WTC11 (cell line): ENCODE measurements around the gene TBX3. TPM values are rescaled to one million over a fixed set of nuclear protein-coding genes. Genes with fewer than 3 reads are reported as not detected.

ENCODE experiments used
- ATAC-seq: fragments of 200-7000 bp; cut with Tn5 transposase; 2 replicates; pipeline ENCODE4 v1.10.0; 2021; ENCODE audit warnings: mild to moderate bottlenecking, moderate library complexity
- CTCF ChIA-PET: fragments of 300-600 bp; sonication (Branson Sonifier 250); formaldehyde crosslinking; loops from one replicate; lab custom pipeline; 2021; ENCODE audit warnings: antibody characterized with exemption; lab: Charles Lee
- POLR2A ChIA-PET: fragments of 350-600 bp; sonication (Branson Sonifier 250); formaldehyde crosslinking; loops from one replicate; lab custom pipeline; 2021; ENCODE audit warnings: antibody characterized with exemption; lab: Charles Lee
- DNase-seq: peaks from one replicate; pipeline ENCODE4 v3.0.0; 2021; ENCODE audit warnings: low spot score
- H3K27ac Mint-ChIP-seq: 2 replicates; pipeline ENCODE4 v1.8.0; 2021; ENCODE audit warnings: mixed read lengths
- H3K27me3 Mint-ChIP-seq: 2 replicates; pipeline ENCODE4 v1.8.0; 2021; ENCODE audit warnings: low read depth, mild to moderate bottlenecking, moderate library complexity, mixed read lengths
- H3K36me3 Mint-ChIP-seq: 2 replicates; pipeline ENCODE4 v1.8.0; 2021; ENCODE audit warnings: mixed read lengths
- H3K4me1 Mint-ChIP-seq: 2 replicates; pipeline ENCODE4 v1.8.0; 2022; ENCODE audit warnings: mixed read lengths
- H3K4me3 Mint-ChIP-seq: 2 replicates; pipeline ENCODE4 v1.8.0; 2021; ENCODE audit warnings: mild to moderate bottlenecking, moderate library complexity, mixed read lengths
- H3K9me3 Mint-ChIP-seq: 2 replicates; pipeline ENCODE4 v1.8.0; 2021; ENCODE audit warnings: mixed read lengths
- ATF1 ChIP-seq: sonication (generic); formaldehyde crosslinking; IDR thresholded peaks from 2 replicates; pipeline ENCODE4 v1.8.1; 2023; ENCODE audit warnings: mild to moderate bottlenecking, moderate library complexity, missing genetic modification reagents
- GABPB1 ChIP-seq: sonication (generic); formaldehyde crosslinking; IDR thresholded peaks from 2 replicates; pipeline ENCODE4 v1.8.1; 2023; ENCODE audit warnings: mild to moderate bottlenecking, missing genetic modification reagents
- GRHL2 ChIP-seq: fragments of 250-450 bp; sonication (Bioruptor Pico); IDR thresholded peaks from 2 replicates; pipeline ENCODE4 v1.8.0; 2022; ENCODE audit warnings: mild to moderate bottlenecking, moderate library complexity; ENCODE audit not compliant: insufficient replicate concordance, severe bottlenecking
- GTF2I ChIP-seq: fragments of 250-450 bp; sonication (Bioruptor Pico); conservative IDR thresholded peaks from 2 replicates; pipeline ENCODE4 v1.4.0; 2021; ENCODE audit warnings: mild to moderate bottlenecking
- JAZF1 ChIP-seq: fragments of 250-450 bp; sonication (Bioruptor Pico); IDR thresholded peaks from 2 replicates; pipeline ENCODE4 v1.9.0; 2021; ENCODE audit warnings: moderate library complexity, mild to moderate bottlenecking, inconsistent platforms
- JUN ChIP-seq: sonication (generic); formaldehyde crosslinking; IDR thresholded peaks from 2 replicates; pipeline ENCODE4 v1.8.0; 2023; ENCODE audit warnings: mild to moderate bottlenecking, missing genetic modification reagents
- MYBL2 ChIP-seq: sonication (generic); formaldehyde crosslinking; IDR thresholded peaks from 2 replicates; pipeline ENCODE4 v1.8.1; 2023; ENCODE audit warnings: mild to moderate bottlenecking, moderate library complexity, missing genetic modification reagents
- TEAD1 ChIP-seq: sonication (generic); formaldehyde crosslinking; IDR thresholded peaks from 2 replicates; pipeline ENCODE4 v1.8.0; 2022; ENCODE audit warnings: mild to moderate bottlenecking, missing genetic modification reagents
- ZNF232 ChIP-seq: sonication (generic); formaldehyde crosslinking; IDR thresholded peaks from 2 replicates; pipeline ENCODE4 v1.8.0; 2022; ENCODE audit warnings: mild to moderate bottlenecking, missing genetic modification reagents
- total RNA-seq: library from RNA; stranded (reverse); gene quantifications from 3 replicates; pipeline ENCODE4 v1.2.3, GENCODE V29; 2021
- TF ChIP-seq, protein P1 (sequence below): fragments of 250-450 bp; sonication (Bioruptor Pico); IDR thresholded peaks from 2 replicates; pipeline ENCODE4 v2.1.2; 2022; ENCODE audit warnings: mild to moderate bottlenecking, moderate library complexity
- TF ChIP-seq, protein P2 (sequence below): sonication (generic); formaldehyde crosslinking; IDR thresholded peaks from 2 replicates; pipeline ENCODE4 v1.8.0; 2022; ENCODE audit warnings: mild to moderate bottlenecking, missing genetic modification reagents
- TF ChIP-seq, protein P3 (sequence below): sonication (generic); formaldehyde crosslinking; IDR thresholded peaks from 2 replicates; pipeline ENCODE4 v1.8.0; 2023; ENCODE audit warnings: mild to moderate bottlenecking, missing genetic modification reagents
- TF ChIP-seq, protein P4 (sequence below): sonication (generic); formaldehyde crosslinking; IDR thresholded peaks from 2 replicates; pipeline ENCODE4 v1.8.1; 2023; ENCODE audit warnings: mild to moderate bottlenecking, moderate library complexity, missing genetic modification reagents
- TF ChIP-seq, protein P5 (sequence below): sonication (generic); formaldehyde crosslinking; IDR thresholded peaks from 2 replicates; pipeline ENCODE4 v1.8.1; 2022; ENCODE audit warnings: missing genetic modification reagents, borderline replicate concordance
- TF ChIP-seq, protein P6 (sequence below): sonication (generic); formaldehyde crosslinking; IDR thresholded peaks from 2 replicates; pipeline ENCODE4 v1.8.0; 2022; ENCODE audit warnings: mild to moderate bottlenecking, missing genetic modification reagents

TBX3 gene
- total RNA-seq, 1 experiment from 2014 or later = 2.2 TPM

DNA sequence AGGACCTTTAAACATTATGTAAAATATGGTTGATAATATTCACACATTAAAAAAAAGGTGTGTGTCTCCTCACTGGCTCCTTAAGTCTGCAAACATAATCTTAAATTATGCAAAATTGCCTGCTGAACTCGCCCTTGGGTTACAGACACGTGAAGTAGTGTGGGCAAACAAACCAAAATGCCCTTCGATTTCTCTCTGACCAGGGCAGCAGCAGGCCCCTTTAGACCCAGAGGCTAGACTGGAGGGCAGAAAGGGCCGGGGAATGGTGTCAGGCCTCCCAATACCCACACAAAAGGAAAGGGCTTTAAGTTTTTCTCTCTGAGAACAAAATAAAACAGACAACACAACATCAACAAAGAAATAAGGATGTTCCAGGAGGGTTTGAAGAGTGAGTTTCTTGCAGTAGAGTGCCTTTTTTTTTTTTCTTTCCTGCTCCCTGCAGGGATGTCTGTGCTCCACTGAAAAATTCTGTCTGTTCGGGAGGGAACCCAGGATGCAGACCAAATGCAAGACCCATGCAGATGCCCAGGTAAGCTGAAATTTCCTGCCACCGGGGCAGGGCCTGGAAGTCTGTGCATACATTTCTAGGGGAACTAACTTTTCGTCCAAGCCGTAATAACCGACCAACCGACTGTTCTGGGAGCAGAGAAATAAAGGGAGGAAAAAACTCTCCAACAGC, 1.7 kb downstream of the TBX3 start (continued):
- no peak for TF ChIP-seq ATF1
- no peak for TF ChIP-seq GTF2I (CRISPR knock-in tag)
- no peak for TF ChIP-seq GRHL2

DNA sequence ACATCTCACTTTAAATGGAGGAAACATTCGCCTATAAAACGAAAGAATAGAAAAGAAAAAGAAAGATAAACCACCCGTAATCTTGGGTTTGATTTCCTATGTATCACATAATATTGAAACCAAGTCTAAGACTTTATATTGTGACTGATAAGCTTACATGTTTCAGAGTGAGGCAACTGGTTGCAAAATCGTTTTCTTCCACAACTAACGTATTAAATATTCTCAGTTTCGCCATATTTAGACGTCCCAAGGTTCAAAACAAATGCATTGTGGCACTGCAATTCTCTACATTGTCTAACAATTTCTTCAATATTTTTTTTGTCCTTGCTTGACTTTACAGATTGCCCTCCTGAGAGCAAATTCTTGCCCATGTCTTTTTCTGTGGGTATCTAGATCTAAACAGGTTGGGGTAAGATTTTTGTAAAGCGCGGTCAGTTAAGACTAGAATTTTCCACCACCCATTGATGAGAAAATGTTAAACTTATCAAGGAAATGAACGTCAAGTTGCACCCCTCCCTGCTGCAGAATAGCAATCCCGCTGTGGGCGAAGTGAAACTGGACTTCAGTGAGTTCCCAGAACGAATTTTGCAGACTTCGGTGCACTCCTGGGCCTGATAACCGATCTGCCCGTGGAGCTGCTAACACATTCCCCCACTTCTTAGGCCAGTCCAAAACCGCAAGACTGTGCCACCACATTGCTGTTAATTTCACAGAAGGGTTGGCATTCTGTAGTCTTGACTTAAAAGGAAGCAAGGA, 2.7 kb downstream of the TBX3 start:
- no peak for DNase-seq
- H3K4me3 Mint-ChIP-seq = peak overlapping the region; percentile 81
- ATAC-seq = no peak
- H3K4me1 Mint-ChIP-seq = peaks cover 88% of the 10 kb centered on the region
- no peak overlapping the region for H3K27ac Mint-ChIP-seq
- no peaks in the 10 kb centered on the region for H3K9me3 Mint-ChIP-seq
- TF ChIP-seq GRHL2 (no peak), JAZF1 (CRISPR knock-in tag) (no peak)
- TF ChIP-seq, all 79 proteins: peak for 0
- Mint-ChIP-seq H3K36me3 (no peaks in the 10 kb centered on the region), H3K27me3 (peaks cover 98% of the 10 kb centered on the region)
- ChIA-PET CTCF (interaction anchor here (0.7 kb wide), 1 partner anchor 15 kb away, joined by 3 read pairs; no protein-coding TSS in a partner anchor), POLR2A (no interaction called here)

DNA sequence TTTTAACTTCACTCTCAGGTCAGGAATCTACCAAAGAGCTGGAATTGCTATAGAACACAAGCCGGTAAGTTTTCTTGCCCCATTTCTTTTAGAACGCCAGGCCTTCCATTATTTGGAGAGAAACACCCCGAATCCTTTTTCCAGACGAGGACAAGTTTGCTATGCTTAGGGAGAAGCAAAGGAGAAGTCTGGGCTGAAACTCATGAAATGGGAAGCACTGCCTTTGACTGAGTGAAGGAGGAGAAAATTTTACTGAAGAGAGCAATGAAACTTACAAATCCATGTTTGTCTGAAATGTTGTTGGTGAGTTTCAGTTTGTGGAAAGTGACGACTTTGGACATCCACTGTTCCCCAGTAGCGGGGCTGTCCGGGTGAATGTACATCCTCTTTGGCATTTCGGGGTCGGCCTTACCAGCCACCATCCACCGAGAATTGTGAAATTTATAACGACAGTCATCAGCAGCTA, 3.3 kb downstream of the TBX3 start:
- no peak overlapping the region for H3K27ac Mint-ChIP-seq
- no peaks in the 10 kb centered on the region for H3K36me3 Mint-ChIP-seq
- ChIA-PET POLR2A (no interaction called here), CTCF (interaction anchor here (0.7 kb wide), 1 partner anchor 200 kb away, joined by 3 read pairs; no protein-coding TSS in a partner anchor)
- no peak for TF ChIP-seq GABPB1
- no peak for TF ChIP-seq JUN (CRISPR knock-in tag)
- TF ChIP-seq TEAD1 = no peak
- TF ChIP-seq, protein P1, sequence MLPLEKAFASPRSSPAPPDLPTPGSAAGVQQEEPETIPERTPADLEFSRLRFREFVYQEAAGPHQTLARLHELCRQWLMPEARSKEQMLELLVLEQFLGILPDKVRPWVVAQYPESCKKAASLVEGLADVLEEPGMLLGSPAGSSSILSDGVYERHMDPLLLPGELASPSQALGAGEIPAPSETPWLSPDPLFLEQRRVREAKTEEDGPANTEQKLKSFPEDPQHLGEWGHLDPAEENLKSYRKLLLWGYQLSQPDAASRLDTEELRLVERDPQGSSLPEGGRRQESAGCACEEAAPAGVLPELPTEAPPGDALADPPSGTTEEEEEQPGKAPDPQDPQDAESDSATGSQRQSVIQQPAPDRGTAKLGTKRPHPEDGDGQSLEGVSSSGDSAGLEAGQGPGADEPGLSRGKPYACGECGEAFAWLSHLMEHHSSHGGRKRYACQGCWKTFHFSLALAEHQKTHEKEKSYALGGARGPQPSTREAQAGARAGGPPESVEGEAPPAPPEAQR (CRISPR knock-in tag) = no peak
- H3K27me3 Mint-ChIP-seq = peaks cover 98% of the 10 kb centered on the region
- peak overlapping the region; percentile 24; the same call in 1 of the 2 replicates for H3K4me3 Mint-ChIP-seq
- no peaks in the 10 kb centered on the region for H3K9me3 Mint-ChIP-seq
- ATAC-seq = no peak
- no peak for DNase-seq
- peaks cover 88% of the 10 kb centered on the region for H3K4me1 Mint-ChIP-seq

DNA sequence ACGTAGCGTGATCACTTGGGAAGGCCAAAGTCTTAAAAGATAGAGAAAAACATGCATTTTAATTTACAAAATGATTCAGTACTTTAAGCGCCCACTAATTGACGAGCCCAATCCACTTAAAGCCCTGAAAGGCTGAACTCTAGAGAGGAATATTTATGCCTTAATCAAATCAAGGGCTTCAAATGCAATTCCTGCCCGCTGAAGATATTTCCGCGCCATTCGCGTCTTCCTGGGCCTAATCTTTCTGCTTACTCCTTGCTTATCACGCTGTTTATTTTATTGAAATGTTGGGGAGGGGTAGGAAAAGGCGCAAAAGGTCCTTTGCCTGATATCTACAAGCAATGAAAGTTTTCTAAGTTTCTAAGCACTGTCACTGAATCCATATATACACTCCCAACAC, 4.0 kb downstream of the TBX3 start:
- Mint-ChIP-seq H3K9me3 (no peaks in the 10 kb centered on the region), H3K4me3 (peak overlapping the region; percentile 41), H3K36me3 (no peaks in the 10 kb centered on the region), H3K4me1 (peaks cover 88% of the 10 kb centered on the region), H3K27me3 (peaks cover 98% of the 10 kb centered on the region), H3K27ac (no peak overlapping the region)
- no peak for ATAC-seq
- ChIA-PET POLR2A (no interaction called here), CTCF (interaction anchor here (0.7 kb wide), 1 partner anchor 200 kb away, joined by 3 read pairs; no protein-coding TSS in a partner anchor)
- DNase-seq = no peak
- TF ChIP-seq, protein P2, sequence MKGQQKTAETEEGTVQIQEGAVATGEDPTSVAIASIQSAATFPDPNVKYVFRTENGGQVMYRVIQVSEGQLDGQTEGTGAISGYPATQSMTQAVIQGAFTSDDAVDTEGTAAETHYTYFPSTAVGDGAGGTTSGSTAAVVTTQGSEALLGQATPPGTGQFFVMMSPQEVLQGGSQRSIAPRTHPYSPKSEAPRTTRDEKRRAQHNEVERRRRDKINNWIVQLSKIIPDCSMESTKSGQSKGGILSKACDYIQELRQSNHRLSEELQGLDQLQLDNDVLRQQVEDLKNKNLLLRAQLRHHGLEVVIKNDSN = no peak
- TF ChIP-seq ZNF232 (CRISPR knock-in tag) = no peak
- TF ChIP-seq, protein P3, sequence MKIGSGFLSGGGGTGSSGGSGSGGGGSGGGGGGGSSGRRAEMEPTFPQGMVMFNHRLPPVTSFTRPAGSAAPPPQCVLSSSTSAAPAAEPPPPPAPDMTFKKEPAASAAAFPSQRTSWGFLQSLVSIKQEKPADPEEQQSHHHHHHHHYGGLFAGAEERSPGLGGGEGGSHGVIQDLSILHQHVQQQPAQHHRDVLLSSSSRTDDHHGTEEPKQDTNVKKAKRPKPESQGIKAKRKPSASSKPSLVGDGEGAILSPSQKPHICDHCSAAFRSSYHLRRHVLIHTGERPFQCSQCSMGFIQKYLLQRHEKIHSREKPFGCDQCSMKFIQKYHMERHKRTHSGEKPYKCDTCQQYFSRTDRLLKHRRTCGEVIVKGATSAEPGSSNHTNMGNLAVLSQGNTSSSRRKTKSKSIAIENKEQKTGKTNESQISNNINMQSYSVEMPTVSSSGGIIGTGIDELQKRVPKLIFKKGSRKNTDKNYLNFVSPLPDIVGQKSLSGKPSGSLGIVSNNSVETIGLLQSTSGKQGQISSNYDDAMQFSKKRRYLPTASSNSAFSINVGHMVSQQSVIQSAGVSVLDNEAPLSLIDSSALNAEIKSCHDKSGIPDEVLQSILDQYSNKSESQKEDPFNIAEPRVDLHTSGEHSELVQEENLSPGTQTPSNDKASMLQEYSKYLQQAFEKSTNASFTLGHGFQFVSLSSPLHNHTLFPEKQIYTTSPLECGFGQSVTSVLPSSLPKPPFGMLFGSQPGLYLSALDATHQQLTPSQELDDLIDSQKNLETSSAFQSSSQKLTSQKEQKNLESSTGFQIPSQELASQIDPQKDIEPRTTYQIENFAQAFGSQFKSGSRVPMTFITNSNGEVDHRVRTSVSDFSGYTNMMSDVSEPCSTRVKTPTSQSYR (CRISPR knock-in tag) = no peak
- TF ChIP-seq, protein P4, sequence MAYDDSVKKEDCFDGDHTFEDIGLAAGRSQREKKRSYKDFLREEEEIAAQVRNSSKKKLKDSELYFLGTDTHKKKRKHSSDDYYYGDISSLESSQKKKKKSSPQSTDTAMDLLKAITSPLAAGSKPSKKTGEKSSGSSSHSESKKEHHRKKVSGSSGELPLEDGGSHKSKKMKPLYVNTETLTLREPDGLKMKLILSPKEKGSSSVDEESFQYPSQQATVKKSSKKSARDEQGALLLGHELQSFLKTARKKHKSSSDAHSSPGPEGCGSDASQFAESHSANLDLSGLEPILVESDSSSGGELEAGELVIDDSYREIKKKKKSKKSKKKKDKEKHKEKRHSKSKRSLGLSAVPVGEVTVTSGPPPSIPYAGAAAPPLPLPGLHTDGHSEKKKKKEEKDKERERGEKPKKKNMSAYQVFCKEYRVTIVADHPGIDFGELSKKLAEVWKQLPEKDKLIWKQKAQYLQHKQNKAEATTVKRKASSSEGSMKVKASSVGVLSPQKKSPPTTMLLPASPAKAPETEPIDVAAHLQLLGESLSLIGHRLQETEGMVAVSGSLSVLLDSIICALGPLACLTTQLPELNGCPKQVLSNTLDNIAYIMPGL (CRISPR knock-in tag) = no peak
- TF ChIP-seq MYBL2 = no peak
- TF ChIP-seq, protein P5, sequence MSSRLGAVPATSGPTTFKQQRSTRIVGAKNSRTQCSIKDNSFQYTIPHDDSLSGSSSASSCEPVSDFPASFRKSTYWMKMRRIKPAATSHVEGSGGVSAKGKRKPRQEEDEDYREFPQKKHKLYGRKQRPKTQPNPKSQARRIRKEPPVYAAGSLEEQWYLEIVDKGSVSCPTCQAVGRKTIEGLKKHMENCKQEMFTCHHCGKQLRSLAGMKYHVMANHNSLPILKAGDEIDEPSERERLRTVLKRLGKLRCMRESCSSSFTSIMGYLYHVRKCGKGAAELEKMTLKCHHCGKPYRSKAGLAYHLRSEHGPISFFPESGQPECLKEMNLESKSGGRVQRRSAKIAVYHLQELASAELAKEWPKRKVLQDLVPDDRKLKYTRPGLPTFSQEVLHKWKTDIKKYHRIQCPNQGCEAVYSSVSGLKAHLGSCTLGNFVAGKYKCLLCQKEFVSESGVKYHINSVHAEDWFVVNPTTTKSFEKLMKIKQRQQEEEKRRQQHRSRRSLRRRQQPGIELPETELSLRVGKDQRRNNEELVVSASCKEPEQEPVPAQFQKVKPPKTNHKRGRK (CRISPR knock-in tag) = no peak
- TF ChIP-seq, protein P6, sequence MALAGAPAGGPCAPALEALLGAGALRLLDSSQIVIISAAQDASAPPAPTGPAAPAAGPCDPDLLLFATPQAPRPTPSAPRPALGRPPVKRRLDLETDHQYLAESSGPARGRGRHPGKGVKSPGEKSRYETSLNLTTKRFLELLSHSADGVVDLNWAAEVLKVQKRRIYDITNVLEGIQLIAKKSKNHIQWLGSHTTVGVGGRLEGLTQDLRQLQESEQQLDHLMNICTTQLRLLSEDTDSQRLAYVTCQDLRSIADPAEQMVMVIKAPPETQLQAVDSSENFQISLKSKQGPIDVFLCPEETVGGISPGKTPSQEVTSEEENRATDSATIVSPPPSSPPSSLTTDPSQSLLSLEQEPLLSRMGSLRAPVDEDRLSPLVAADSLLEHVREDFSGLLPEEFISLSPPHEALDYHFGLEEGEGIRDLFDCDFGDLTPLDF (CRISPR knock-in tag) = no peak
